SK-N-MC (cell line): ENCODE data around the gene STRADA.
A peak's percentile ranks its signal among the peaks of the same experiment; 100 is the strongest.

Experiments used
- DNase-seq: peaks from one replicate; pipeline ENCODE4 v3.0.0-alpha.2; 2011; ENCODE audit warnings: low read depth, low spot score
- H3K27ac ChIP-seq: fragments of 200-600 bp; sonication (generic); 2 replicates; pipeline ENCODE4 v1.5.1; 2016; ENCODE audit warnings: mixed run types
- H3K36me3 ChIP-seq: fragments of 200-600 bp; sonication (generic); 2 replicates; pipeline ENCODE4 v1.6.1; 2017; ENCODE audit warnings: antibody characterized with exemption, low read length, mixed read lengths; ENCODE audit not compliant: insufficient read depth
- H3K4me3 ChIP-seq: fragments of 200-600 bp; sonication (generic); 2 replicates; pipeline ENCODE4 v1.5.1; 2016
- H3K9ac ChIP-seq: fragments of 200-600 bp; sonication (generic); 2 replicates; pipeline ENCODE4 v1.8.0; 2017; ENCODE audit warnings: mixed run types, mixed read lengths; ENCODE audit not compliant: insufficient read length
- H3K9me3 ChIP-seq: fragments of 200-600 bp; sonication (generic); 2 replicates; pipeline ENCODE4 v1.6.1; 2017; ENCODE audit warnings: low read depth, mild to moderate bottlenecking, antibody characterized with exemption, low read length, moderate library complexity, mixed read lengths
- EZH2 ChIP-seq: fragments of 200-600 bp; sonication (generic); IDR thresholded peaks from one replicate; pipeline ENCODE4 v1.6.1; 2017; ENCODE audit warnings: antibody characterized with exemption
- FOXP2 ChIP-seq: optimal IDR thresholded peaks from 2 replicates; pipeline ENCODE3; 2011; ENCODE audit warnings: mild to moderate bottlenecking, moderate library complexity; ENCODE audit not compliant: insufficient read depth; ENCODE audit errors: extremely low read length, control extremely low read depth
- POLR2AphosphoS5 ChIP-seq: IDR thresholded peaks from 2 replicates; pipeline ENCODE4 v1.6.1; 2012; ENCODE audit warnings: mild to moderate bottlenecking, low read depth, low read length, borderline replicate concordance

STRADA gene

DNA sequence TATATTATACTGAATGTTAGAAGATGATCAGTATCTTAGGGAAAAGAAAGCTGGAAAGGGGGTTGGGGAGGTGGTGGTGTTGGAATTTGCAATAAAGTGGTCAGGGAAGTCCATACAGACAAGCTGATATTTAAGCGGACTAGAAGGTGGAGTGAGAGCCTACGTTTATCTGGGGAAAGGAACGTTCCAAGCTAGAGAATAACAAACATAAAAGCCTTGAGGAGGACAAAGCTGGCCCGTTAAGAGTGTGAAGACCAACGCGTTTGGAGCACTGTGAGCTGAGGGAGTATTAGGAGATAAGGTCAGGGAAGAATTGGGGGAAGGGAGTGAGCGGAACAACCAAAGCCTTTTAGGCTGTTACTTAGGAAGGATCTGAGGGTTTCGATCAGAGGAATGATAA is 33.8 kb upstream of the STRADA start:
- TF ChIP-seq POLR2AphosphoS5 (no peak), EZH2 (no peak), FOXP2 (no peak)
- DNase-seq = no peak
- H3K9ac ChIP-seq = peak overlapping the region; percentile 98
- peak overlapping the region; percentile 93 for H3K4me3 ChIP-seq
- no peaks in the 10 kb centered on the region for H3K9me3 ChIP-seq
- peaks cover 60% of the 10 kb centered on the region for H3K36me3 ChIP-seq
- no peak overlapping the region for H3K27ac ChIP-seq

DNA sequence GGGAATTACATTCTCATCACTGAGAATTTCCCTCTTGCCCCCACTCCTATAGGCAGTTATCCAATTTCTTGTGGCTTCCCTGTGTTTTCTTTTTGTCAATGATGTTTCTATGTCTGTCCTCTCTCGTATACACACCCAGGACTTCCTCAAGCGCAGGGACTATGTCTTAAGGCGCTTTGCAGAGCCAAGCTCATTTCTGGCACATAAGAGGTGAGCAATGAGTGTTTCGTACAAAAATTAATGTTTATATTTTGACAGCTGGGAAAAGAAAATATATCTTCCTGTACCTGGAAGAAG is 33.3 kb upstream of the STRADA start:
- H3K36me3 ChIP-seq = peaks cover 58% of the 10 kb centered on the region
- no peak for DNase-seq
- peak overlapping the region; percentile 99; the same call in 1 of the 2 replicates for H3K27ac ChIP-seq
- no peak for TF ChIP-seq POLR2AphosphoS5
- no peak for TF ChIP-seq EZH2
- no peak for TF ChIP-seq FOXP2
- H3K9me3 ChIP-seq = no peaks in the 10 kb centered on the region
- peak overlapping the region; percentile 93 for H3K4me3 ChIP-seq
- peak overlapping the region; percentile 98 for H3K9ac ChIP-seq

DNA sequence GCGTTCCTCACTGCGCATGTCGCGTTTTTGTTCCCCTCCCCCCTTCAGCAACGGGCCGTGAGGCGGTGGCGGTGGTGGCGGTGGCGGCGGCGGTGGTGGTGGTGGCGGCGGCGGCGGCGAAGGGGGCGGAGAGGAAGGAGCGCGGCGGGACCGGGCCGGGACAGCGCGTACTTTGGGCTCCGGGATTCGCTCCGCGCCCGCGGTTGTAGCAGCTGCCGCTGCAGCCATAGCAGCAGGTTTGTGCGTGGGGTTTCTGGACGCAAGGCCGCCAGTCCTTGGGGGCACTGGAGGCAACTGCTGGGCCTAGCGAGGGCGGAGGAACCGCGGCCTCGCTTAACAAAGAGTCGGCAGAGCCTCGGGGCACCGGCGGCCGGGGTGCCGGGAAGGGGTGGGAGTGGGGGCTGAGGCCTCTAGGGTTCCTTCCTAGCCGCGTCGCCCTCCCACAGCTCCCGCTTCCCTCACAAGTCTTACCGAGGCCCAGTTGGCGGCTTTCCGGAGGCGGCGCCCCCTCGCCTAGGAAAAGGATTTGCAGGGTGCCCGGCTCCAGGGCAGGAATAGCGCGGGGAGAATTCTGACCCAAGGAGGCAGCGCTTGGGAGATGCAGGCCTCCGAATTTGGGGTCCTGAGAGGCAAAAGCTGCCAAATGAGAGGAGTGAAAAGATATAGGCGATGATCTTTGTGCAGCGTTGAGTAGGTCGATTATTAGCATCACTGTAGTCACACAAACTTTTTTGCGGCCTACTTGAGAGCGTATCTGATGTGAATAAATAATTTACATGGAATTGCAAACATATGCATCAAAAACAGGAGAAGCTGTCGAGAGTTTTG is 32.8 kb upstream of the STRADA start, which contains the start of gene DDX42:
TSS of gene DDX42 (plus strand) at position 30 of the 828 bp plus-strand sequence. CDS start 12,880 bp downstream, outside the sequence.
- no peaks in the 10 kb centered on the region for H3K9me3 ChIP-seq
- peaks cover 55% of the 10 kb centered on the region for H3K36me3 ChIP-seq
- TF ChIP-seq EZH2 (no peak), FOXP2 (no peak), POLR2AphosphoS5 (no peak)
- peak within 1 kb of the TSS; percentile 99 for H3K27ac ChIP-seq
- H3K9ac ChIP-seq = peak within 1 kb of the TSS; percentile 98
- H3K4me3 ChIP-seq = peak within 1 kb of the TSS; percentile 93
- DNase-seq = no peak

DNA sequence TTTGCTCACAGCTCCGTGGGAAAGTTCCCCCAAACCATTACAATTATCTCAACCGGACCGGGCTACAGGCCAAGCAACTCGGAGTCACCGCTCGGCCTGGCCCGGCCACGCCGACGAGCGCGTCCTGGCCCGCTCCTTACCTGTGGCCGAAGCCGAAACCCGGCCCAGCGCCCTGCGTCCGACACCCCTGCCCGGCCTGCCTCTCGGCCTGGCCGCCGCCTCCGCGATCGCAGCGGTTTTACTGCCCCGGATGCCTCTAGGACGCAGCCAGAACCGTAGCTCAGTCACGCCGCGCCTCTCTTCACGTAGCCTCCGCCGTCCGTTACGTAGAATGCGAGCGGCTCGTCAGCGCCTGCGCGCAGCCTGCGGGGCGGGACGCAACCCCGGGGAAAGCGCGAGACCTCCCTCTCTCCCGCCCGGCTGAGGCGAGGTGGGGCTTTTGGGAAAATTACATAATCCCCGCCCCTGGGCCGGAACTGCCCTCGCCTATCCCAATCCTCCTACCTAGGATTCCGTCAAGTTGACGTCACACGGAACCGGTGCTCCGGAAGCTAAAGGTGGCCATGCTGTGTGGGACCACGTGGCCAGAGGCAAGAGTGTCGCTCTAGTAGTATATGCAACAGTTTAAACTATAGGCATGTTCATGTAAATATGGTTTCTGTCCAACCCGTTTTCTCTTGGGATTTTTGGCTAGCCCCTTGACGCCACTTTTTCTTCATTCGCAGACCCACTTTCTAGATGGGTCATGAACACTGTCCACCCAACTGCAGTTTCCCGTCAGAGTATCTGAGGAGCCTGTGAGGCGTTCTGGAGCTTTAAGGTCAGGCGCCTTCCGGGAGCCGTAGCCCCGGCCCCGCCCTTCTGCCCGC is 31.9 kb upstream of the STRADA start, which contains the start of gene CCDC47:
TSS of gene CCDC47 (minus strand) at position 326 of the 869 bp plus-strand sequence. CDS start 7,422 bp downstream, outside the sequence.
- Histone ChIP-seq H3K36me3 (peaks cover 53% of the 10 kb centered on the region), H3K9me3 (no peaks in the 10 kb centered on the region), H3K27ac (peak within 1 kb of the TSS; percentile 99), H3K9ac (peak within 1 kb of the TSS; percentile 98), H3K4me3 (peak within 1 kb of the TSS; percentile 93)
- DNase-seq = peak; percentile 95
- TF ChIP-seq FOXP2 = peak; percentile 31
- TF ChIP-seq POLR2AphosphoS5 = peak; percentile 87
- no peak for TF ChIP-seq EZH2

DNA sequence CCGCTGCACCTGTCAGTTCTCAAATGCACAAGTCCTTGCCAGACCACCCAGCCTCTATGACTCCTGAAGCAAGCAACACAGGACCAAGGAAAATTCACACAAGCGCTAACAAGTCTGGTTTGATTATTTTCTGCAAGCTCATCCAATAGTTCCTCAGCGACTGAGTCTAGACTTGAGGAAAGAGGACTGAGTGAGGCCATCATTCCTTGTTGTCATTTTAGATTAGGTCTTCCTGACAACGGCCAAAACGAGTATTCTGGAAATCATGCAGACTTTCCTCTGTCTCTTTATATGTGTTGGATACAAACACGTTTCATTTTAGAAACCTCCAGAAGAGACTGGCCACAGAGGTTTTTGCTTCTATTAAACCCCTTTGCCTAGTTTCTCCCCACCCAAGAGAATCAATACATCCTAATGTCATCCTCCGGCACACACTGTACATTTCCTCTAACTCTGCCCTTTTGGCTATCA is 31.2 kb upstream of the STRADA start:
- H3K36me3 ChIP-seq = peaks cover 51% of the 10 kb centered on the region

DNA sequence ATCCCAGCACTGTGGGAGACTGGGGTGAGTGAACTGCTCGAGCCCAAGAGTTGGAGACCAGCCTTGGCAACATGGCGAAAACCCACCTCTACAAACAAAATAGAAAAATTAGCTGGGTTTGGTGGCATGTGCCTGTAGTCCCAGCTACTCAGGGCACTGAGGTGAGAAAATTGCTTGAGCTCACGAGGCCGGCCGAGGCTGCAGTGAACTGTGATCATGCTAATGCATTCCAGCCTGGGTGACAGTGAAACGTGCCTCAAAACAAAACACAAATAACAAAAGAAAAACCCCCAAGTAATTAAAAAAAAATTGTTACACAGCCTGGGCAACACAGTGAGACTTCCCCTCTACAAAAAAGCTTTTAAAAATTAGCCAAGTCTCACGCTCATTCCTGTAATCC is 26.8 kb upstream of the STRADA start:
- TF ChIP-seq FOXP2 (no peak), POLR2AphosphoS5 (no peak), EZH2 (no peak)
- H3K4me3 ChIP-seq = no peak overlapping the region
- DNase-seq = no peak
- no peak overlapping the region for H3K9ac ChIP-seq
- no peak overlapping the region for H3K27ac ChIP-seq
- H3K9me3 ChIP-seq = no peaks in the 10 kb centered on the region
- peaks cover 49% of the 10 kb centered on the region for H3K36me3 ChIP-seq

More for the DNA sequence above, 31.2 kb upstream of the STRADA start:
- Histone ChIP-seq H3K9ac (peak overlapping the region; percentile 98), H3K27ac (peak overlapping the region; percentile 82), H3K4me3 (peak overlapping the region; percentile 93), H3K9me3 (no peaks in the 10 kb centered on the region)
- no peak for TF ChIP-seq FOXP2
- no peak for TF ChIP-seq POLR2AphosphoS5
- no peak for TF ChIP-seq EZH2
- no peak for DNase-seq

DNA sequence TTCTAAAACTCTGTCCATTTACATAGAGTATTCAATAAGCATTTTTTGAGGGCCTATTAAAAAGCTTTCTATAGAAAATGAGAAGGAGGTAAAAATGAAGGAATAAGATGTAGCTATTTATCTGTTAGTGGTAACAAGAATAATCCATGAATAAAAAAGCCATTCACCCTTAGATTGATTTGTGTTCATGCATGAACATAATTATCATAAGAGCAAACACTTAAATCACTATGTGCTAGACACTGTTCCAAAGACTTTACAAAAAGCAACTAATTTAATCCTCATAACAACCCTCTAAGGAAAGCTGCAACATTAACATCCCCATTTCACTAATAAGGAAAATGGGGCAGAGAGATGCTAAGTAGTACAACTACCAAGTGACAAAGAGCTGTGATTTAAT is 25.2 kb upstream of the STRADA start:
- H3K27ac ChIP-seq = no peak overlapping the region
- peaks cover 65% of the 10 kb centered on the region for H3K36me3 ChIP-seq
- DNase-seq = no peak

DNA sequence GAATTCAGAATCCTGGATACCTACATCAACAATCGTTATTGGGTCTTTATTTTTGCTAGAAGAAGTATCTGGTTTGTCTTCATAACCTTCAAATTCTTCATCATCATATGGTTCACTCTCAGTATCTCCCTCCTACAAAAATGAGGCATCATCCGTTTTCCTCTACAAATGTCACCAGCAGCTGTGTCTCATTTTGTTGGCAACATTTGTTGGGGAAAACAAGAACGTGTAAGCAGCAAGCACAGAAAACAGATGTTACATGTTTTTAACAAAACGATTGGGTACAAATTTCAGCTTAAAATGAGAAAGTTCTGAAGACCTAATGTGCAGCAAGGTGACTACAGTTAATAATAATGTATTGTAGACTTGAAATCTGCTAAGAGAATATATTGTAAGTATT is 23.1 kb upstream of the STRADA start:
- H3K9ac ChIP-seq = no peak overlapping the region
- TF ChIP-seq FOXP2 (no peak), POLR2AphosphoS5 (no peak), EZH2 (no peak)

More for the DNA sequence above, 25.2 kb upstream of the STRADA start:
- H3K9ac ChIP-seq = no peak overlapping the region
- no peaks in the 10 kb centered on the region for H3K9me3 ChIP-seq
- no peak overlapping the region for H3K4me3 ChIP-seq
- TF ChIP-seq POLR2AphosphoS5 = no peak
- TF ChIP-seq FOXP2 = no peak
- no peak for TF ChIP-seq EZH2

More for the DNA sequence above, 23.1 kb upstream of the STRADA start:
- DNase-seq = no peak
- Histone ChIP-seq H3K9me3 (no peaks in the 10 kb centered on the region), H3K27ac (no peak overlapping the region), H3K4me3 (no peak overlapping the region), H3K36me3 (peaks cover 72% of the 10 kb centered on the region)
